Measurements from ENCODE around the gene CNTFR. TPM values are rescaled to one million over a fixed set of nuclear protein-coding genes. Genes with fewer than 3 reads are reported as not detected.

The CNTFR gene
- total and polyA plus RNA-seq, 4 donors = 0.75 to 3.3 (median 2.0) TPM

- no peaks in the 10 kb centered on the region for H3K36me3 ChIP-seq (ENCODE audit: control insufficient read depth in 4 of 4, insufficient read depth in 3 of 4, low read depth in 1 of 4, low read length in 3 of 4)
- H3K4me3 ChIP-seq (ENCODE audit: low read depth in 1 of 3, low read length in 3 of 3) = no peak overlapping the region
- no peak for TF ChIP-seq ZBTB33 (IDR thresholded peaks at IDR 0.05)
- no peak for TF ChIP-seq ATF3 (IDR thresholded peaks at IDR 0.05)
- no peak for TF ChIP-seq EGR1 (IDR thresholded peaks at IDR 0.05; ENCODE audit: low read depth in 2 of 2)
- TF ChIP-seq RXRA (IDR thresholded peaks at IDR 0.05) = no peak
- TF ChIP-seq SP1 (IDR thresholded peaks at IDR 0.05) = no peak
- no peak for TF ChIP-seq YY1 (IDR thresholded peaks at IDR 0.05)
- TF ChIP-seq GABPA (IDR thresholded peaks at IDR 0.05 in 1 of 2, conservative IDR thresholded peaks at IDR 0.05 in 1 of 2) = no peak
These were observed 11.4 kb upstream of the CNTFR start for GRCh38 chr9:34600908-34601307.

GRCh38 chr9:34599546-34599945 is 10.0 kb upstream of the CNTFR start:
- no peak overlapping the region for H3K9ac ChIP-seq (ENCODE audit: low read depth in 1 of 2, low read length in 2 of 2)
- WGBS = 58% methylated on average over 1 of the region's 1 CpG
- no peak for DNase-seq (ENCODE audit: low spot score)
- no peak overlapping the region for H3K27ac ChIP-seq (ENCODE audit: low read depth in 1 of 2, low read length in 2 of 2)
- no peak overlapping the region for H3K4me3 ChIP-seq (ENCODE audit: low read depth in 1 of 3, low read length in 3 of 3)
- H3K27me3 ChIP-seq (ENCODE audit: control insufficient read depth in 4 of 4, insufficient read depth in 4 of 4, low read length in 3 of 4) = no peaks in the 10 kb centered on the region
- H3K4me1 ChIP-seq (ENCODE audit: control insufficient read depth in 4 of 4, insufficient read depth in 4 of 4, low read length in 3 of 4) = peaks cover 0 to 7% (median 3%) of the 10 kb centered on the region in 4 donors
- TF ChIP-seq MAX (IDR thresholded peaks at IDR 0.05) (no peak), GABPA (IDR thresholded peaks at IDR 0.05 in 1 of 2, conservative IDR thresholded peaks at IDR 0.05 in 1 of 2) (no peak), EGR1 (IDR thresholded peaks at IDR 0.05; ENCODE audit: low read depth in 2 of 2) (no peak), RXRA (IDR thresholded peaks at IDR 0.05) (no peak), FOXA1 (IDR thresholded peaks at IDR 0.05) (no peak), TAF1 (conservative IDR thresholded peaks at IDR 0.05) (no peak), REST (IDR thresholded peaks at IDR 0.05) (no peak), ATF3 (IDR thresholded peaks at IDR 0.05) (no peak)
- no peaks in the 10 kb centered on the region for H3K9me3 ChIP-seq (ENCODE audit: control insufficient read depth in 4 of 4, low read length in 3 of 4)
- H3K36me3 ChIP-seq (ENCODE audit: control insufficient read depth in 4 of 4, insufficient read depth in 3 of 4, low read depth in 1 of 4, low read length in 3 of 4) = no peaks in the 10 kb centered on the region

More at GRCh38 chr9:34600908-34601307, 11.4 kb upstream of the CNTFR start:
- H3K9me3 ChIP-seq (ENCODE audit: control insufficient read depth in 4 of 4, low read length in 3 of 4) = no peaks in the 10 kb centered on the region
- no peak for DNase-seq (ENCODE audit: low spot score)
- H3K27ac ChIP-seq (ENCODE audit: low read depth in 1 of 2, low read length in 2 of 2) = no peak overlapping the region
- no peak overlapping the region for H3K9ac ChIP-seq (ENCODE audit: low read depth in 1 of 2, low read length in 2 of 2)
- peaks cover 0 to 2% (median under 1%) of the 10 kb centered on the region in 4 donors for H3K4me1 ChIP-seq (ENCODE audit: control insufficient read depth in 4 of 4, insufficient read depth in 4 of 4, low read length in 3 of 4)
- H3K27me3 ChIP-seq (ENCODE audit: control insufficient read depth in 4 of 4, insufficient read depth in 4 of 4, low read length in 3 of 4) = no peaks in the 10 kb centered on the region
- 54% methylated on average over 1 of the region's 1 CpG for WGBS

Measured in liver (tissue), 9 donors.